H9 (cell line): ENCODE results near the gene MEIS2. TPM values are rescaled to one million over a fixed set of nuclear protein-coding genes. Genes with fewer than 3 reads are reported as not detected.

ENCODE experiments used
- DNase-seq: peaks from one replicate; pipeline ENCODE4 v3.0.0-alpha.2; 2017
- H2AFZ ChIP-seq: one replicate; pipeline ENCODE4 v1.6.1; 2013; ENCODE audit warnings: mild to moderate bottlenecking, low read length, control low read depth, moderate library complexity
- H2AK5ac ChIP-seq: 2 replicates; pipeline ENCODE4 v1.6.1; 2013; ENCODE audit warnings: low read length, control low read depth, mixed read lengths; ENCODE audit not compliant: insufficient read length
- H2BK120ac ChIP-seq: one replicate; pipeline ENCODE4 v1.6.1; 2013; ENCODE audit warnings: low read depth, mild to moderate bottlenecking, low read length, control low read depth, inconsistent platforms; ENCODE audit not compliant: poor library complexity, severe bottlenecking
- H2BK12ac ChIP-seq: 2 replicates; pipeline ENCODE4 v1.6.1; 2013; ENCODE audit warnings: low read length, control low read depth, mixed read lengths, low read depth; ENCODE audit not compliant: insufficient read length
- H2BK15ac ChIP-seq: 2 replicates; pipeline ENCODE4 v1.6.1; 2013; ENCODE audit warnings: low read depth, low read length, control low read depth
- H2BK20ac ChIP-seq: one replicate; pipeline ENCODE4 v1.6.1; 2013; ENCODE audit warnings: low read depth, mild to moderate bottlenecking, low read length, control low read depth, inconsistent platforms; ENCODE audit not compliant: poor library complexity, severe bottlenecking
- H2BK5ac ChIP-seq: 2 replicates; pipeline ENCODE4 v1.6.1; 2013; ENCODE audit warnings: low read length, control low read depth, mixed read lengths; ENCODE audit not compliant: insufficient read length
- H3K14ac ChIP-seq: 2 replicates; pipeline ENCODE4 v1.6.1; 2013; ENCODE audit warnings: low read length, control low read depth; ENCODE audit not compliant: insufficient read depth
- H3K18ac ChIP-seq: 2 replicates; pipeline ENCODE4 v1.6.1; 2013; ENCODE audit warnings: low read depth, mild to moderate bottlenecking, mixed read lengths, low read length, control low read depth; ENCODE audit not compliant: insufficient read length
- H3K23ac ChIP-seq: 2 replicates; pipeline ENCODE4 v1.6.1; 2013; ENCODE audit warnings: low read length, control low read depth, mixed read lengths, low read depth; ENCODE audit not compliant: insufficient read length
- H3K23me2 ChIP-seq: 2 replicates; pipeline ENCODE4 v1.6.1; 2013; ENCODE audit warnings: low read depth, mild to moderate bottlenecking, mixed read lengths, low read length, control low read depth; ENCODE audit not compliant: insufficient read length, poor library complexity, severe bottlenecking
- H3K27ac ChIP-seq: 2 replicates; pipeline ENCODE4 v1.5.1; 2013; ENCODE audit warnings: low read length, control low read depth, mixed read lengths, low read depth; ENCODE audit not compliant: insufficient read length
- H3K27me3 ChIP-seq: 2 replicates; pipeline ENCODE4 v1.6.1; 2013; ENCODE audit warnings: low read length, control low read depth, inconsistent platforms; ENCODE audit not compliant: insufficient read depth
- H3K4ac ChIP-seq: 2 replicates; pipeline ENCODE4 v1.6.1; 2013; ENCODE audit warnings: low read depth, mild to moderate bottlenecking, control low read depth, inconsistent platforms, low read length, moderate library complexity
- H3K4me1 ChIP-seq: 2 replicates; pipeline ENCODE4 v1.6.1; 2013; ENCODE audit warnings: low read length, control low read depth, inconsistent platforms; ENCODE audit not compliant: insufficient read depth
- H3K4me2 ChIP-seq: 2 replicates; pipeline ENCODE4 v1.6.1; 2013; ENCODE audit warnings: low read length, control low read depth, mixed read lengths; ENCODE audit not compliant: insufficient read length, insufficient read depth
- H3K56ac ChIP-seq: 2 replicates; pipeline ENCODE4 v1.6.1; 2013; ENCODE audit warnings: low read depth, mild to moderate bottlenecking, mixed read lengths, low read length, control low read depth; ENCODE audit not compliant: insufficient read length
- H3K79me1 ChIP-seq: 2 replicates; pipeline ENCODE4 v1.6.1; 2013; ENCODE audit warnings: low read depth, mild to moderate bottlenecking, moderate library complexity, low read length, control low read depth, inconsistent platforms; ENCODE audit not compliant: insufficient read depth, poor library complexity, severe bottlenecking
- H3K79me2 ChIP-seq: 2 replicates; pipeline ENCODE4 v1.6.1; 2013; ENCODE audit warnings: low read length, control low read depth, inconsistent platforms; ENCODE audit not compliant: insufficient read depth
- H3K9ac ChIP-seq: 2 replicates; pipeline ENCODE4 v1.6.1; 2013; ENCODE audit warnings: low read length, control low read depth, mixed read lengths; ENCODE audit not compliant: insufficient read length; ENCODE audit errors: extremely low read depth
- H3K9me3 ChIP-seq: one replicate; pipeline ENCODE4 v1.6.1; 2013; ENCODE audit warnings: low read depth, low read length, inconsistent platforms; ENCODE audit not compliant: control insufficient read depth
- H3T11ph ChIP-seq: one replicate; pipeline ENCODE4 v1.6.1; 2013; ENCODE audit warnings: mild to moderate bottlenecking, low read length, control low read depth, inconsistent platforms
- H4K20me1 ChIP-seq: one replicate; pipeline ENCODE4 v1.6.1; 2013; ENCODE audit not compliant: control insufficient read depth, insufficient read length, insufficient read depth
- H4K5ac ChIP-seq: 2 replicates; pipeline ENCODE4 v1.6.1; 2013; ENCODE audit warnings: low read depth, mild to moderate bottlenecking, mixed read lengths, low read length, control low read depth; ENCODE audit not compliant: insufficient read length
- H4K8ac ChIP-seq: replicated peaks from 2 replicates; pipeline ENCODE4 v1.6.1; 2013; ENCODE audit warnings: low read length, control low read depth, mixed read lengths, low read depth; ENCODE audit not compliant: insufficient read length
- H4K91ac ChIP-seq: 2 replicates; pipeline ENCODE4 v1.6.1; 2013; ENCODE audit warnings: low read depth, mild to moderate bottlenecking, moderate library complexity, mixed read lengths, low read length, control low read depth; ENCODE audit not compliant: insufficient read length
- H3K27ac Mint-ChIP-seq, 3 experiments: 2 replicates in 2 of 3; 3 replicates in 1 of 3; pipeline ENCODE4 v1.8.0; 2020 to 2021; ENCODE audit warnings: mixed read lengths in 3 of 3, mild to moderate bottlenecking in 1 of 3, moderate library complexity in 1 of 3
- H3K27me3 Mint-ChIP-seq: 2 replicates; pipeline ENCODE4 v1.8.0; 2021; ENCODE audit warnings: low read depth, mild to moderate bottlenecking, moderate library complexity, mixed read lengths
- H3K36me3 Mint-ChIP-seq, 3 experiments: 2 replicates in 2 of 3; 3 replicates in 1 of 3; pipeline ENCODE4 v1.8.0; 2020 to 2021; ENCODE audit warnings: low read depth in 3 of 3, mixed read lengths in 3 of 3; ENCODE audit not compliant: insufficient read depth in 1 of 3
- H3K4me1 Mint-ChIP-seq, 2 experiments: 2 replicates each; pipeline ENCODE4 v1.8.0; 2020; ENCODE audit warnings: mixed read lengths in 2 of 2
- H3K4me3 Mint-ChIP-seq, 2 experiments: 2 replicates in 1 of 2; 3 replicates in 1 of 2; pipeline ENCODE4 v1.8.0; 2020 to 2021; ENCODE audit warnings: mild to moderate bottlenecking in 2 of 2, mixed read lengths in 2 of 2, moderate library complexity in 1 of 2
- H3K9me3 Mint-ChIP-seq, 2 experiments: 2 replicates in 1 of 2; 3 replicates in 1 of 2; pipeline ENCODE4 v1.8.0; 2020; ENCODE audit warnings: mild to moderate bottlenecking in 2 of 2, mixed read lengths in 2 of 2, moderate library complexity in 1 of 2
- CTCF ChIP-seq: fragments of 200-600 bp; sonication (generic); conservative IDR thresholded peaks from 3 replicates; pipeline ENCODE4 v1.8.0; 2021; ENCODE audit warnings: antibody characterized with exemption, mild to moderate bottlenecking
- WGBS: extraction: QIAGEN DNeasy Blood & Tissue Kit; methylation state at CpG from one replicate; pipeline ENCODE4 v1.1.7; 2013; ENCODE audit warnings: missing lambda C conversion rate, low lambda C conversion rate, mixed read lengths; ENCODE audit not compliant: insufficient read length; ENCODE audit errors: extremely low coverage; 5-methylcytosine and 5-hydroxymethylcytosine counted together
- total RNA-seq: library from RNA; stranded (reverse); gene quantifications from 2 replicates; pipeline ENCODE4 v1.2.1, GENCODE V29; 2021

Gene MEIS2
- total RNA-seq, 1 experiment from 2014 or later: 0.35 TPM

GRCh38 chr15:36970522-36970921 lies 129.8 kb downstream of the MEIS2 start:
- H3K9me3 Mint-ChIP-seq: no peaks in the 10 kb centered on the region; a peak in 1 of 5 replicates
- WGBS: no CpG with 5 or more reads among the region's 5 CpGs
- Histone ChIP-seq H3K9me3 (no peaks in the 10 kb centered on the region), H4K91ac (no peak overlapping the region), H2BK12ac (no peak overlapping the region), H2AK5ac (no peak overlapping the region), H3K4me2 (no peak overlapping the region), H3K14ac (no peak overlapping the region), H3K27ac (no peak overlapping the region), H3K27me3 (no peaks in the 10 kb centered on the region), H3K23me2 (no peaks in the 10 kb centered on the region), H3K79me1 (no peaks in the 10 kb centered on the region), H2BK5ac (no peak overlapping the region), H2BK20ac (no peak overlapping the region), H4K8ac (no peak overlapping the region), H3K18ac (no peak overlapping the region), H3K4ac (no peak overlapping the region), H3K4me1 (no peaks in the 10 kb centered on the region), H4K5ac (no peak overlapping the region), H2BK15ac (no peak overlapping the region), H2AFZ (no peak overlapping the region), H3K23ac (no peak overlapping the region), H2BK120ac (no peak overlapping the region), H4K20me1 (peaks cover 1% of the 10 kb centered on the region), H3K79me2 (no peaks in the 10 kb centered on the region), H3K56ac (no peak overlapping the region), H3T11ph (no peak overlapping the region), H3K9ac (no peak overlapping the region)
- no peaks in the 10 kb centered on the region for H3K36me3 Mint-ChIP-seq
- no peaks in the 10 kb centered on the region for H3K27me3 Mint-ChIP-seq
- no peak for TF ChIP-seq CTCF
- no peak overlapping the region for H3K27ac Mint-ChIP-seq
- H3K4me1 Mint-ChIP-seq: peaks cover 0 to 3% of the 10 kb centered on the region in 2 experiments; a peak in 2 of 4 replicates
- no peak for DNase-seq
- no peak overlapping the region for H3K4me3 Mint-ChIP-seq
